Measurements from ENCODE around the gene CALB2. TPM values are rescaled to one million over a fixed set of nuclear protein-coding genes. Genes with fewer than 3 reads are reported as not detected.

Gene CALB2
- total and polyA plus RNA-seq, 2 of the 13 experiments (the other 11 are each of a cell fraction or from before 2014, with no cell fraction given), result 0.37 to 0.40 TPM

- no peak for TF ChIP-seq ZNF18 (CRISPR knock-in tag; IDR thresholded peaks at IDR 0.05; ENCODE audit: insufficient replicate concordance)
- TF ChIP-seq ZNF30 (CRISPR knock-in tag; IDR thresholded peaks at IDR 0.05), result no peak
- TF ChIP-seq HES4 (CRISPR knock-in tag; IDR thresholded peaks at IDR 0.05; ENCODE audit: borderline replicate concordance), result no peak
These were observed 72.2 kb downstream of the CALB2 start (continued) for GRCh38 chr16:71430744-71431143.

- no peak overlapping the region for H3K9ac ChIP-seq (ENCODE audit: insufficient read depth, low read depth, low read length)
- CTCF ChIA-PET (ENCODE audit: low intra/inter-chr PET ratio, low total read pairs), result no interaction called here
- in situ Hi-C loops (cut with HindIII; ENCODE audit: extremely low pct_ligation_motif_present, low pct_unique_long_range_greater_than_20kb), result no loop called here
- intact Hi-C loops (cut with micrococcal nuclease; ENCODE audit: unreplicated experiment), result no loop called here
- H4K20me1 ChIP-seq (ENCODE audit: insufficient read depth, low read length), result no peaks in the 10 kb centered on the region
- no peaks in the 10 kb centered on the region for H3K36me3 ChIP-seq (replicated peaks in 1 of 2; ENCODE audit: control insufficient read depth in 1 of 2, insufficient read depth in 2 of 2, low read length in 2 of 2)
- H3K9me3 ChIP-seq (ENCODE audit: low read length), result no peaks in the 10 kb centered on the region
- FAIRE-seq, result no peak
- H2AFZ ChIP-seq (ENCODE audit: low read length), result no peak overlapping the region
- no peak overlapping the region for H3K4me2 ChIP-seq (ENCODE audit: low read depth, low read length)
- H3K27ac ChIP-seq (ENCODE audit: extremely low read length, insufficient read depth, low read length), result no peak overlapping the region
- no TSS peak for BruUV-seq (replicated peaks)
- H3K79me2 ChIP-seq (ENCODE audit: insufficient read depth, low read length), result no peaks in the 10 kb centered on the region
- no peak for ATAC-seq
- POLR2A ChIA-PET, result no interaction called here
- 55% methylated on average over 11 of the region's 14 CpGs for WGBS (ENCODE audit: low lambda C conversion rate)
- H3K4me1 ChIP-seq (ENCODE audit: insufficient read depth, low read length), result peaks cover 18% of the 10 kb centered on the region
- DNase-seq (ENCODE audit: low spot score), result no peak
- H3K27me3 ChIP-seq (ENCODE audit: control insufficient read depth in 1 of 2, insufficient read depth in 2 of 2, low read length in 2 of 2), result peaks cover 11 to 45% of the 10 kb centered on the region in 2 experiments
- no peak overlapping the region for H3K4me3 ChIP-seq (replicated peaks in 1 of 3; ENCODE audit: insufficient read depth in 1 of 3, low read depth in 2 of 3, low read length in 3 of 3)
- TF ChIP-seq HDAC1 (CRISPR knock-in tag; IDR thresholded peaks at IDR 0.05) (no peak), GLI4 (CRISPR knock-in tag; IDR thresholded peaks at IDR 0.05; ENCODE audit: borderline replicate concordance) (no peak), ZNF362 (CRISPR knock-in tag; IDR thresholded peaks at IDR 0.05; ENCODE audit: borderline replicate concordance) (no peak), ZXDC (CRISPR knock-in tag; IDR thresholded peaks at IDR 0.05) (no peak), MYPOP (CRISPR knock-in tag; IDR thresholded peaks at IDR 0.05) (no peak), ARNTL (CRISPR knock-in tag; IDR thresholded peaks at IDR 0.05) (no peak), ZNF235 (CRISPR knock-in tag; IDR thresholded peaks at IDR 0.05; ENCODE audit: borderline replicate concordance) (no peak), ZNF563 (CRISPR knock-in tag; IDR thresholded peaks at IDR 0.05) (no peak), HINFP (CRISPR knock-in tag; IDR thresholded peaks at IDR 0.05; ENCODE audit: low read depth) (no peak), TRIM24 (CRISPR knock-in tag; IDR thresholded peaks at IDR 0.05) (no peak), AKAP8 (CRISPR knock-in tag; IDR thresholded peaks at IDR 0.05) (no peak)
These were observed 72.7 kb downstream of the CALB2 start for GRCh38 chr16:71431176-71431575.
